Lower leg skin (tissue), 4 donors: Measurements from ENCODE around the gene TCTN2. TPM values are rescaled to one million over a fixed set of nuclear protein-coding genes. Genes with fewer than 3 reads are reported as not detected.

Experiments used
- DNase-seq, 2 donors: peaks; one replicate each; pipeline ENCODE4 v3.0.0-alpha.2; 2019; ENCODE audit warnings: low spot score in 2 of 2
- H3K4me3 ChIP-seq: fragments of 200-600 bp; sonication (generic); 2 replicates; pipeline ENCODE4 v1.5.1; 2017; ENCODE audit warnings: mild to moderate bottlenecking, low read depth; ENCODE audit not compliant: poor library complexity, severe bottlenecking
- CTCF ChIP-seq, 3 donors: fragments of 450-650 bp; IDR thresholded peaks; one replicate each; pipeline ENCODE4 v1.5.1; 2016; ENCODE audit warnings: antibody characterized with exemption in 3 of 3, mild to moderate bottlenecking in 3 of 3, moderate library complexity in 2 of 3
- POLR2A ChIP-seq, 2 donors: fragments of 450-650 bp; IDR thresholded peaks; one replicate each; pipeline ENCODE4 v1.6.1; 2016 to 2017; ENCODE audit warnings: antibody characterized with exemption in 2 of 2, mild to moderate bottlenecking in 1 of 2, moderate library complexity in 1 of 2
- WGBS, 2 donors: methylation state at CpG; one replicate each; pipeline ENCODE4 v1.1.5; 2018; 5-methylcytosine and 5-hydroxymethylcytosine counted together
- intact Hi-C: fragments of 100-400 bp; cut with DNase I; formaldehyde crosslinking; loops from one replicate; pipeline ENCODE4 v1.15.0; 2023; ENCODE audit warnings: low total_unique reads
- total RNA-seq, 4 donors: library from RNA; depleted of rRNA; stranded (reverse); fragments of >200 nt; gene quantifications; one replicate each; pipeline ENCODE4 v1.1.0, GENCODE V29; 2016

TCTN2 gene
- total RNA-seq, 4 donors from 2014 or later = 9.2 to 14.6 (median 10.7) TPM

- TF ChIP-seq CTCF (IDR thresholded peaks at IDR 0.05) (no peak), POLR2A (IDR thresholded peaks at IDR 0.05) (no peak)
- intact Hi-C loops = no loop called here
- DNase-seq = peak in 1 of 2 donors; percentile 26
- H3K4me3 ChIP-seq = no peak overlapping the region
- 95 to 96% methylated on average over 12 of the region's 12 CpGs for WGBS, 2 donors
Observed at GRCh38 chr12:123732251-123732650, 61.3 kb downstream of the TCTN2 start.

- no peak for DNase-seq
- no peak overlapping the region for H3K4me3 ChIP-seq
- intact Hi-C loops = no loop called here
- 82 to 84% methylated on average over 10 of the region's 10 CpGs for WGBS, 2 donors
- TF ChIP-seq CTCF (IDR thresholded peaks at IDR 0.05) (no peak), POLR2A (IDR thresholded peaks at IDR 0.05) (no peak)
Observed at GRCh38 chr12:123733229-123733628, 62.3 kb downstream of the TCTN2 start.

GRCh38 chr12:123734268-123734667 lies 63.4 kb downstream of the TCTN2 start:
- no peak overlapping the region for H3K4me3 ChIP-seq
- TF ChIP-seq POLR2A (IDR thresholded peaks at IDR 0.05) (no peak), CTCF (IDR thresholded peaks at IDR 0.05) (no peak)
- intact Hi-C loops = no loop called here
- WGBS, 2 donors = 74 to 86% methylated on average over 5 of the region's 5 CpGs
- DNase-seq = no peak

- intact Hi-C loops = no loop called here
- peak in 1 of 2 donors; percentile 53 for DNase-seq
- no peak overlapping the region for H3K4me3 ChIP-seq
- WGBS, 2 donors = 89 to 92% methylated on average over 13 to 14 of the region's 14 CpGs
- TF ChIP-seq CTCF (IDR thresholded peaks at IDR 0.05) = no peak
- TF ChIP-seq POLR2A (IDR thresholded peaks at IDR 0.05) = no peak
Observed at GRCh38 chr12:123741937-123742572, 71.1 kb downstream of the TCTN2 start.

GRCh38 chr12:123743002-123743401 lies 72.1 kb downstream of the TCTN2 start:
- TF ChIP-seq POLR2A (IDR thresholded peaks at IDR 0.05) = no peak
- TF ChIP-seq CTCF (IDR thresholded peaks at IDR 0.05) = no peak
- peak; percentile 23 to 82 for DNase-seq
- intact Hi-C loops = no loop called here
- H3K4me3 ChIP-seq = no peak overlapping the region
- WGBS, 2 donors = 77 to 90% methylated on average over 10 of the region's 10 CpGs

- TF ChIP-seq POLR2A (IDR thresholded peaks at IDR 0.05) = no peak
- no peak for TF ChIP-seq CTCF (IDR thresholded peaks at IDR 0.05)
- peak in 1 of 2 donors; percentile 39 for DNase-seq
- intact Hi-C loops = no loop called here
- H3K4me3 ChIP-seq = no peak overlapping the region
- 74 to 79% methylated on average over 12 of the region's 12 CpGs for WGBS, 2 donors
Observed at GRCh38 chr12:123744836-123745235, 73.9 kb downstream of the TCTN2 start.
